ENCODE data around the gene LRRC28. TPM values are rescaled to one million over a fixed set of nuclear protein-coding genes. Genes with fewer than 3 reads are reported as not detected.

The LRRC28 gene
- polyA plus RNA-seq, 1 donor from 2014 or later, result 20.4 TPM

DNA sequence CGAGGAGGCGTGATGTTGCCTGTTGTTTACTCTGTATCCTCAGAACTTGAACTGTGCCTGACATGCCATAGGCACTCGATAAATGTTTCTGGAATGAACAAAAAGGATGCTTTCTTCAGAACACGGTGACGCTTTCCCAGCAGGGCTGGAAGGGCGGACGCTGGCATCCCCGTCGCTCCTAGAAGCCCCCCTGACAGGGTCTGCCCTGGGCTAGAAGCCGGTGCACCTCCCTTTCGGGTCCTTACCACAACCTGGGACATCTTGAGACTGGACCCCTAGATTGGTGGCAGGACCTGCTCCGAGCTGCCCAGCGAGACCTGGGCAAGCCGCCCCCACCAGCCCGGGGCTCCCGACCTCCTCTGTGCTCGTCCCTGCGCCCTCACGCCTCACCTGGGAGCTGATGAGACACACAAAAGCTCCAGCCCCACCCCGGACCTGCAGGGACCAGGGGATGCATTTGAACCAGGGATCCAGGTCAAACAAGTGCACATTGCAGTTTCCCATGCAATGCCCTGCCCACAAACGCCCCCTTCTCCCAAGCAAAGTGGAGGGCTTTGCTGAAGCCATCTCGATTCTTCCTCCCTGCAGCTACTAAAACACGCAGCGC is 183.3 kb downstream of the LRRC28 start:
- H3K9me2 ChIP-seq (ENCODE audit: insufficient read depth, low read length), result no peaks in the 10 kb centered on the region
- no peak overlapping the region for H2AFZ ChIP-seq (ENCODE audit: low read depth, low read length)
- no peak for TF ChIP-seq MXI1 (conservative IDR thresholded peaks at IDR 0.05; ENCODE audit: poor library complexity, severe bottlenecking)
- TF ChIP-seq, protein P1, sequence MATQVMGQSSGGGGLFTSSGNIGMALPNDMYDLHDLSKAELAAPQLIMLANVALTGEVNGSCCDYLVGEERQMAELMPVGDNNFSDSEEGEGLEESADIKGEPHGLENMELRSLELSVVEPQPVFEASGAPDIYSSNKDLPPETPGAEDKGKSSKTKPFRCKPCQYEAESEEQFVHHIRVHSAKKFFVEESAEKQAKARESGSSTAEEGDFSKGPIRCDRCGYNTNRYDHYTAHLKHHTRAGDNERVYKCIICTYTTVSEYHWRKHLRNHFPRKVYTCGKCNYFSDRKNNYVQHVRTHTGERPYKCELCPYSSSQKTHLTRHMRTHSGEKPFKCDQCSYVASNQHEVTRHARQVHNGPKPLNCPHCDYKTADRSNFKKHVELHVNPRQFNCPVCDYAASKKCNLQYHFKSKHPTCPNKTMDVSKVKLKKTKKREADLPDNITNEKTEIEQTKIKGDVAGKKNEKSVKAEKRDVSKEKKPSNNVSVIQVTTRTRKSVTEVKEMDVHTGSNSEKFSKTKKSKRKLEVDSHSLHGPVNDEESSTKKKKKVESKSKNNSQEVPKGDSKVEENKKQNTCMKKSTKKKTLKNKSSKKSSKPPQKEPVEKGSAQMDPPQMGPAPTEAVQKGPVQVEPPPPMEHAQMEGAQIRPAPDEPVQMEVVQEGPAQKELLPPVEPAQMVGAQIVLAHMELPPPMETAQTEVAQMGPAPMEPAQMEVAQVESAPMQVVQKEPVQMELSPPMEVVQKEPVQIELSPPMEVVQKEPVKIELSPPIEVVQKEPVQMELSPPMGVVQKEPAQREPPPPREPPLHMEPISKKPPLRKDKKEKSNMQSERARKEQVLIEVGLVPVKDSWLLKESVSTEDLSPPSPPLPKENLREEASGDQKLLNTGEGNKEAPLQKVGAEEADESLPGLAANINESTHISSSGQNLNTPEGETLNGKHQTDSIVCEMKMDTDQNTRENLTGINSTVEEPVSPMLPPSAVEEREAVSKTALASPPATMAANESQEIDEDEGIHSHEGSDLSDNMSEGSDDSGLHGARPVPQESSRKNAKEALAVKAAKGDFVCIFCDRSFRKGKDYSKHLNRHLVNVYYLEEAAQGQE (IDR thresholded peaks at IDR 0.05; ENCODE audit: borderline replicate concordance), result no peak
- no peak for TF ChIP-seq EZH2 (IDR thresholded peaks at IDR 0.05; ENCODE audit: borderline replicate concordance, insufficient read depth, low read length, poor library complexity, severe bottlenecking)
- no peak for TF ChIP-seq POLR2AphosphoS5 (IDR thresholded peaks at IDR 0.05)
- TF ChIP-seq, protein P2, sequence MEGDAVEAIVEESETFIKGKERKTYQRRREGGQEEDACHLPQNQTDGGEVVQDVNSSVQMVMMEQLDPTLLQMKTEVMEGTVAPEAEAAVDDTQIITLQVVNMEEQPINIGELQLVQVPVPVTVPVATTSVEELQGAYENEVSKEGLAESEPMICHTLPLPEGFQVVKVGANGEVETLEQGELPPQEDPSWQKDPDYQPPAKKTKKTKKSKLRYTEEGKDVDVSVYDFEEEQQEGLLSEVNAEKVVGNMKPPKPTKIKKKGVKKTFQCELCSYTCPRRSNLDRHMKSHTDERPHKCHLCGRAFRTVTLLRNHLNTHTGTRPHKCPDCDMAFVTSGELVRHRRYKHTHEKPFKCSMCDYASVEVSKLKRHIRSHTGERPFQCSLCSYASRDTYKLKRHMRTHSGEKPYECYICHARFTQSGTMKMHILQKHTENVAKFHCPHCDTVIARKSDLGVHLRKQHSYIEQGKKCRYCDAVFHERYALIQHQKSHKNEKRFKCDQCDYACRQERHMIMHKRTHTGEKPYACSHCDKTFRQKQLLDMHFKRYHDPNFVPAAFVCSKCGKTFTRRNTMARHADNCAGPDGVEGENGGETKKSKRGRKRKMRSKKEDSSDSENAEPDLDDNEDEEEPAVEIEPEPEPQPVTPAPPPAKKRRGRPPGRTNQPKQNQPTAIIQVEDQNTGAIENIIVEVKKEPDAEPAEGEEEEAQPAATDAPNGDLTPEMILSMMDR (IDR thresholded peaks at IDR 0.05; ENCODE audit: poor library complexity, severe bottlenecking), result no peak
- no peak for TF ChIP-seq TAF1 (IDR thresholded peaks at IDR 0.05; ENCODE audit: low read depth)
- TF ChIP-seq RAD21 (conservative IDR thresholded peaks at IDR 0.05), result no peak
- TF ChIP-seq SMC3 (conservative IDR thresholded peaks at IDR 0.05; ENCODE audit: poor library complexity), result no peak
- TF ChIP-seq EP300 (conservative IDR thresholded peaks at IDR 0.05; ENCODE audit: poor library complexity, severe bottlenecking), result no peak
- H3K4me3 ChIP-seq (ENCODE audit: low read length), result no peak overlapping the region
- H3F3A ChIP-seq (ENCODE audit: insufficient read depth, low read length, poor library complexity, severe bottlenecking), result no peaks in the 10 kb centered on the region
- no peaks in the 10 kb centered on the region for H4K20me1 ChIP-seq (ENCODE audit: insufficient read depth)
- no peak overlapping the region for H3K4me2 ChIP-seq (ENCODE audit: low read length)
- H3K79me2 ChIP-seq (replicated peaks; ENCODE audit: insufficient read depth, low read length), result no peaks in the 10 kb centered on the region
- H3K9me3 ChIP-seq (ENCODE audit: low read length), result no peaks in the 10 kb centered on the region
- H3K36me3 ChIP-seq (ENCODE audit: insufficient read depth, low read length), result no peaks in the 10 kb centered on the region
- H3K9ac ChIP-seq (ENCODE audit: low read length), result no peak overlapping the region
- no peaks in the 10 kb centered on the region for H3K27me3 ChIP-seq (ENCODE audit: insufficient read depth, low read depth, low read length)
- no peak overlapping the region for H3K27ac ChIP-seq (ENCODE audit: low read length)

DNA sequence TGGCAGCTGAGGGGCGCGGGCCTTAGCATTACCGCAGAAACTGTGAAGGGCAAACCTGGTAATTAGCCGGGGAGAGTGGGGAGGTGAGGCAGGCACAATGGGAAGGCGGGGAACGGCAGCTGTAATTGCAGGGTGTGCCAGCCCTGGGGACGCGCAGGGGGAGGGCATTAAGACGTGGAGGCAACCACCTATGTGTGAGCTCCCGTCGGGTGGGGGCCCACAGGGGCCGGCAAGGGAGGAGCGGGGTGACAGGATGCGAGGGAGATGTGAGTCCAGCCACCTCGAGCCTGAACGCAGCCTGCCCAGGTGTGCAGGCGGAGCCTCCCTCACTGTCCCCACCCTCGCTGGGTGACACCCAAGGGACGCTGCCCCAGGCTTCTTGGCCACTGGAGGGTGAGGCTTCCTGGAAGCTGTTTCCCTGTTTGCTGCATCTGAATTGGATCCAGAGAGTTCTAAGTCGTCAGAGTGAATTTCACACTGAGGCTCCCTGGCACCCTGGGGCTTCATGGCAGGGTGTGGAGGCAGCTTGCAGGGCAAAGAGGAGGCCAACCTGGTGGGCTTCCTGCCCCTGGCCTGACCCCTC is 183.9 kb downstream of the LRRC28 start:
- H3K4me3 ChIP-seq (ENCODE audit: low read length), result no peak overlapping the region
- H3K4me2 ChIP-seq (ENCODE audit: low read length), result no peak overlapping the region
- H3K27ac ChIP-seq (ENCODE audit: low read length), result no peak overlapping the region
- no peaks in the 10 kb centered on the region for H3F3A ChIP-seq (ENCODE audit: insufficient read depth, low read length, poor library complexity, severe bottlenecking)
- H3K27me3 ChIP-seq (ENCODE audit: insufficient read depth, low read depth, low read length), result no peaks in the 10 kb centered on the region
- TF ChIP-seq EP300 (conservative IDR thresholded peaks at IDR 0.05; ENCODE audit: poor library complexity, severe bottlenecking), result no peak
- no peak for TF ChIP-seq RAD21 (conservative IDR thresholded peaks at IDR 0.05)
- TF ChIP-seq, protein P1 (IDR thresholded peaks at IDR 0.05; ENCODE audit: borderline replicate concordance), result no peak
- no peak for TF ChIP-seq POLR2AphosphoS5 (IDR thresholded peaks at IDR 0.05)
- H3K9ac ChIP-seq (ENCODE audit: low read length), result peak overlapping the region; percentile 5
- no peaks in the 10 kb centered on the region for H4K20me1 ChIP-seq (ENCODE audit: insufficient read depth)
- no peak overlapping the region for H2AFZ ChIP-seq (ENCODE audit: low read depth, low read length)
- no peaks in the 10 kb centered on the region for H3K9me3 ChIP-seq (ENCODE audit: low read length)
- H3K9me2 ChIP-seq (ENCODE audit: insufficient read depth, low read length), result no peaks in the 10 kb centered on the region
- H3K79me2 ChIP-seq (replicated peaks; ENCODE audit: insufficient read depth, low read length), result no peaks in the 10 kb centered on the region
- no peaks in the 10 kb centered on the region for H3K36me3 ChIP-seq (ENCODE audit: insufficient read depth, low read length)

Measured in neural cell (in vitro differentiated cells).